Ascending aorta (tissue), 2 donors: ENCODE measurements around the gene DMD. TPM values are rescaled to one million over a fixed set of nuclear protein-coding genes. Genes with fewer than 3 reads are reported as not detected.

Experiments
- DNase-seq, 2 donors: peaks; one replicate each; pipeline ENCODE4 v3.0.0-alpha.2; 2019; ENCODE audit warnings: low spot score in 2 of 2
- H3K27ac ChIP-seq, 2 donors: fragments of 200-600 bp; sonication (generic); one replicate each; pipeline ENCODE4 v1.5.1; 2016 to 2017; ENCODE audit warnings: mild to moderate bottlenecking in 1 of 2
- H3K27me3 ChIP-seq: fragments of 200-600 bp; sonication (generic); one replicate; pipeline ENCODE4 v1.5.1; 2017
- H3K36me3 ChIP-seq, 2 donors: fragments of 200-600 bp; sonication (generic); one replicate each; pipeline ENCODE4 v1.5.1; 2016
- H3K4me1 ChIP-seq, 2 donors: fragments of 200-600 bp; sonication (generic); one replicate each; pipeline ENCODE4 v1.5.1; 2016 to 2017; ENCODE audit warnings: mild to moderate bottlenecking in 1 of 2
- H3K4me3 ChIP-seq, 2 donors: fragments of 200-600 bp; sonication (generic); one replicate each; pipeline ENCODE4 v1.5.1; 2016 to 2017; ENCODE audit warnings: mild to moderate bottlenecking in 1 of 2
- H3K9me3 ChIP-seq, 2 donors: fragments of 200-600 bp; sonication (generic); one replicate each; pipeline ENCODE4 v1.5.1; 2016
- intact Hi-C: fragments of 100-400 bp; cut with DNase I; formaldehyde crosslinking; loops from one replicate; pipeline ENCODE4 v1.15.1; 2023
- total RNA-seq: library from RNA; depleted of rRNA; stranded (reverse); fragments of >200 nt; gene quantifications from one replicate; pipeline ENCODE4 v1.1.0, GENCODE V29; 2016
- TF ChIP-seq, protein P1 (sequence below), 3 experiments: fragments of 200-600 bp in 2 of 3; fragments of 450-650 bp in 1 of 3; sonication (generic) in 2 of 3; IDR thresholded peaks; one replicate each; pipeline ENCODE4 v1.5.1; 2016 to 2019; ENCODE audit warnings: antibody characterized with exemption in 3 of 3, mild to moderate bottlenecking in 1 of 3, moderate library complexity in 1 of 3

DMD gene
- total RNA-seq, 1 donor from 2014 or later, result 40.0 TPM

DNA sequence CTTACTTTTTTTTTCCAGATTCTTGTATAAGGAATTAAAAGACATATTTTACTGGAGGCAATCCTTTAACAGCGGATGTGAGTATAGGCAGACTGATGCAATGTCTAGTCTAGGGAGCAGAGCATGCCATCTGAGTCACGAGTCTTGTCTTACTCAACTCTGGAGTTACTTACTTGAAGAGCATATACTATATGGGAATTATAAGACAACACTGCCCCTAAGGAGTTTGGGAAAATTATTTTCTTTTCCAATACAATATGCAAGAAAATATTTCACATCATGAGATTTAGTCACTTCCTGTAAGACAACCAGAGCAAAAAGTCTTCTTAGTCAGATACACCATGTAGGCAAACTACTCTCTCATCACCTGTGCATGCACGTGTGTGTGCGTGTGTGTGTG is 1602.2 kb downstream of the DMD start:
- Histone ChIP-seq H3K9me3 (no peaks in the 10 kb centered on the region), H3K27me3 (no peaks in the 10 kb centered on the region), H3K4me1 (no peaks in the 10 kb centered on the region), H3K27ac (no peak overlapping the region), H3K36me3 (no peaks in the 10 kb centered on the region), H3K4me3 (no peak overlapping the region)
- intact Hi-C loops, result no loop called here
- TF ChIP-seq, protein P1, sequence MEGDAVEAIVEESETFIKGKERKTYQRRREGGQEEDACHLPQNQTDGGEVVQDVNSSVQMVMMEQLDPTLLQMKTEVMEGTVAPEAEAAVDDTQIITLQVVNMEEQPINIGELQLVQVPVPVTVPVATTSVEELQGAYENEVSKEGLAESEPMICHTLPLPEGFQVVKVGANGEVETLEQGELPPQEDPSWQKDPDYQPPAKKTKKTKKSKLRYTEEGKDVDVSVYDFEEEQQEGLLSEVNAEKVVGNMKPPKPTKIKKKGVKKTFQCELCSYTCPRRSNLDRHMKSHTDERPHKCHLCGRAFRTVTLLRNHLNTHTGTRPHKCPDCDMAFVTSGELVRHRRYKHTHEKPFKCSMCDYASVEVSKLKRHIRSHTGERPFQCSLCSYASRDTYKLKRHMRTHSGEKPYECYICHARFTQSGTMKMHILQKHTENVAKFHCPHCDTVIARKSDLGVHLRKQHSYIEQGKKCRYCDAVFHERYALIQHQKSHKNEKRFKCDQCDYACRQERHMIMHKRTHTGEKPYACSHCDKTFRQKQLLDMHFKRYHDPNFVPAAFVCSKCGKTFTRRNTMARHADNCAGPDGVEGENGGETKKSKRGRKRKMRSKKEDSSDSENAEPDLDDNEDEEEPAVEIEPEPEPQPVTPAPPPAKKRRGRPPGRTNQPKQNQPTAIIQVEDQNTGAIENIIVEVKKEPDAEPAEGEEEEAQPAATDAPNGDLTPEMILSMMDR (IDR thresholded peaks at IDR 0.05), result no peak
- no peak for DNase-seq

DNA sequence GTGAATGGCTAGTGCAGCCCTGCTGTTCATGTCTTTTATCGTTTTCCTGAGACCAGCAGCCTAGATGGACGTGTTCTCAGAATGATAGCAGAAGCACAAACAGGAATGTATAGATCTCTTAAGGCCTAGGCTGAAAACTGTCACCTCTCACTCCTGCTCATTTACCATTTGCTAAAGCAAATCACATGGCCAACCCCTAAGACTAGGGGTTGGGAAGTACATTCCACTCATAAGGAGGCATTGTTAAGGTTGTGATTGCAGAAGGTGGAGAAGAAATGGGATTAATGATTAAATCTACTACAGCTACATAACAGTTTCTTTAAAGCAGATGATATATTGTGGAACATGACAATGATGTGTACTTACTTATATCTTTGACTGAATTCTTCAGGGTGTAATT is 1602.7 kb downstream of the DMD start:
- H3K9me3 ChIP-seq, result no peaks in the 10 kb centered on the region
- intact Hi-C loops, result no loop called here
- no peaks in the 10 kb centered on the region for H3K36me3 ChIP-seq
- H3K27ac ChIP-seq, result no peak overlapping the region
- no peaks in the 10 kb centered on the region for H3K27me3 ChIP-seq
- H3K4me3 ChIP-seq, result no peak overlapping the region
- no peak for DNase-seq
- TF ChIP-seq, protein P1 (IDR thresholded peaks at IDR 0.05), result no peak
- no peaks in the 10 kb centered on the region for H3K4me1 ChIP-seq

DNA sequence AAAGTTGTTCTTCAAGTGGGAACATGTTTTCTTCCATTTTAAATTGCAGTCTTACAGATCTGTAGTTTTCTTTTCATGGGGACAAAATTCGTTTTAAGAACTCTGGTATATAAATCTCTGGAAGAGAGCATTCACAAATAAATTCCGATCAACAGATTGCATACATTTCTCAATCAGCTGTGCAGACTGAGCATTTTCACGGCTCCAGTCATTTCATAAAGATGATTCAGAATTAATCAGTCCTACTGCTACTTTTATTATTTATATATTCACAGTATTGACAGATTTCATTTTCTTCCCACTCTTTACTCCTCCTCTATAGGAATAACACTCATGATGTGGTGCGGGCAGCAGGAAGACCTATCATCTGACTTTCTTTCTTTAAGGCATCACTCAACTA is 1604.6 kb downstream of the DMD start:
- no peaks in the 10 kb centered on the region for H3K4me1 ChIP-seq
- TF ChIP-seq, protein P1 (IDR thresholded peaks at IDR 0.05), result no peak
- no peak for DNase-seq
- H3K27ac ChIP-seq, result no peak overlapping the region
- no peaks in the 10 kb centered on the region for H3K27me3 ChIP-seq
- H3K4me3 ChIP-seq, result no peak overlapping the region
- H3K9me3 ChIP-seq, result no peaks in the 10 kb centered on the region
- no peaks in the 10 kb centered on the region for H3K36me3 ChIP-seq
- intact Hi-C loops, result no loop called here

DNA sequence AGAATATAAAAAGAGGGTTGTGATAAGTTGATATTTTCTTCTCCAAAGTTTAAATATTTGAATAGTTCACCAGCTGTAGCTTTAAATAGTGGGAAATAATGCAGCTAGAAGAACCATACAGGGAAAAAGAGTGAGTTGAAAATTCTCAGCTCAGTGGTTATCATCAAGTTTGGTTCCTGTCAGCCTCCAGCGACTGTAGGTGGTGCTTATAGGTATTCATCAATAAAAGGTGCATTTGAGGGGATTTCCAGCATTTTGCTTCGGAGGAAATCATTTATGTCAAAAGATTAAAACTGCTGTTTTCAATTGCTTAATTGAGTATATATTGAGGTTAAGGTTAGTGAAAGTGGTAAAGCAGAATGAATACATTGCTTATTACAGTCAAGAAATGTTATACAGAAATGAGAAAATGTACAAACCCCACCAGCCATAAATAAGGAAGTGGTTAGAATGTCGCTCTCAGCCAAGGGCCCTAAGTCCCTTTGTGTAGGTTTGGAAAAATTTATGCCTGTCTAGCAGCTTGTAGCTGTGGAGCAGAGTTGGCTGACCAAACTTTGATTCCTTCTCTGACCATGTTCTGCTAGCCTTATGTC is 1606.6 kb downstream of the DMD start:
- no peak overlapping the region for H3K4me3 ChIP-seq
- no peaks in the 10 kb centered on the region for H3K9me3 ChIP-seq
- no peak overlapping the region for H3K27ac ChIP-seq
- no peaks in the 10 kb centered on the region for H3K4me1 ChIP-seq
- H3K27me3 ChIP-seq, result no peaks in the 10 kb centered on the region
- DNase-seq, result no peak
- no peaks in the 10 kb centered on the region for H3K36me3 ChIP-seq
- intact Hi-C loops, result no loop called here
- TF ChIP-seq, protein P1 (IDR thresholded peaks at IDR 0.05), result no peak

DNA sequence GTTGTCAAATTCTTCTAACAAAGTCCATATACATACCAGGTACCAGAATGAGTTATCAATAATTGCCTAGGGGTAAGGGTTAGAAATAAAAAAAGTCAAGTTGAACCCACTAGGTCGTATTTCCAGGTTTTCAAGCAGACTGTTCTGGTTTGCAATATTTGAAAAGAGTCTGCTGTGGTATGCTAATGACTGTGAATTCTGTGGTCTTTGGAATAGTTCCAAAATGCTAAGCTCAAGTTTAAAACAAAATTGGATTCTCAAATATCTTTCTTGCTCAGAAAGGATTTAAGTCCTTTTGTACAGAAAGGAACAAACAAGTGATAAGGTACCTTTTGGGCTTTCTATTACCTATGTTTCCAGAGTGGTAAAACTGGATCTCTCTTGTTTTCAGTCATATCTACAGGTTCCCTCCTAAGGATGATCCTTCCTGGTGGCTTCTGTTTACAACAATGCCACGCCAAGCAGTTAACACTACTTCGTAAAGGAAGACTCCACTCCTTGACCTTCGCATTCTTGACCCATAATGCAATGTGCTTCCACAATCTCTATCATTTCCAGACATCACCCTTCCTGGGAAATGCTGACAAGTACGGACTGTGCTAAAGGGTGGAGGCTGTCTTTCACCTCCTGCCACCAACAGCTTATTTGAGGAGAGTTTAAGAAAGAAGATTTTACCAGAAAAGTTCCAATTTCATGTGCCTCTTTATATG is 1607.8 kb downstream of the DMD start:
- TF ChIP-seq, protein P1 (IDR thresholded peaks at IDR 0.05), result no peak
- Histone ChIP-seq H3K27ac (no peak overlapping the region), H3K9me3 (no peaks in the 10 kb centered on the region), H3K4me1 (no peaks in the 10 kb centered on the region), H3K4me3 (no peak overlapping the region), H3K36me3 (no peaks in the 10 kb centered on the region), H3K27me3 (no peaks in the 10 kb centered on the region)
- no peak for DNase-seq
- intact Hi-C loops, result no loop called here
